Activated T-helper 2 cell treated with anti-CD3 and anti-CD28 coated beads, Interferon-gamma antibody, Interleukin-2, Interleukin-4, amounts not matched to agents 10 μg/mL and 5 μg/mL and 100 μg/mL, durations not matched to agents 14 hours and 24 hours and 36 hours (primary cell): Measurements from ENCODE around the gene KDM4E. TPM values are rescaled to one million over a fixed set of nuclear protein-coding genes. Genes with fewer than 3 reads are reported as not detected.

Source experiments
- DNase-seq: peaks from one replicate; pipeline ENCODE4 v3.0.0; 2021; ENCODE audit warnings: low spot score
- H3K27ac Mint-ChIP-seq: one replicate; pipeline ENCODE4 v1.8.0; 2021; ENCODE audit warnings: mixed read lengths
- H3K27me3 Mint-ChIP-seq: one replicate; pipeline ENCODE4 v1.8.0; 2021; ENCODE audit warnings: low read depth, mixed read lengths
- H3K36me3 Mint-ChIP-seq: one replicate; pipeline ENCODE4 v1.8.0; 2021; ENCODE audit warnings: low read depth, mixed read lengths
- H3K4me1 Mint-ChIP-seq: one replicate; pipeline ENCODE4 v1.8.0; 2021; ENCODE audit warnings: low read depth, mixed read lengths
- H3K4me3 Mint-ChIP-seq: one replicate; pipeline ENCODE4 v1.8.0; 2021; ENCODE audit warnings: low read depth, mild to moderate bottlenecking, moderate library complexity, mixed read lengths
- H3K9me3 Mint-ChIP-seq: one replicate; pipeline ENCODE4 v1.8.0; 2021; ENCODE audit warnings: mixed read lengths
- intact Hi-C: fragments of 100-400 bp; cut with micrococcal nuclease; formaldehyde crosslinking; loops from one replicate; pipeline ENCODE4 v1.15.1; 2023
- total RNA-seq: library from RNA; stranded (reverse); gene quantifications from 2 replicates; pipeline ENCODE4 v1.2.3, GENCODE V29; 2022

Gene KDM4E
- total RNA-seq, 1 donor from 2014 or later, result not detected

- H3K36me3 Mint-ChIP-seq, result no peaks in the 10 kb centered on the region
- intact Hi-C loops, result no loop called here
- H3K27me3 Mint-ChIP-seq, result peaks cover 36% of the 10 kb centered on the region
- H3K4me1 Mint-ChIP-seq, result no peaks in the 10 kb centered on the region
- no peak overlapping the region for H3K27ac Mint-ChIP-seq
- DNase-seq, result no peak
- H3K4me3 Mint-ChIP-seq, result no peak overlapping the region
- H3K9me3 Mint-ChIP-seq, result no peaks in the 10 kb centered on the region
These were observed 33.6 kb downstream of the KDM4E start for GRCh38 chr11:95058621-95059020.

DNA sequence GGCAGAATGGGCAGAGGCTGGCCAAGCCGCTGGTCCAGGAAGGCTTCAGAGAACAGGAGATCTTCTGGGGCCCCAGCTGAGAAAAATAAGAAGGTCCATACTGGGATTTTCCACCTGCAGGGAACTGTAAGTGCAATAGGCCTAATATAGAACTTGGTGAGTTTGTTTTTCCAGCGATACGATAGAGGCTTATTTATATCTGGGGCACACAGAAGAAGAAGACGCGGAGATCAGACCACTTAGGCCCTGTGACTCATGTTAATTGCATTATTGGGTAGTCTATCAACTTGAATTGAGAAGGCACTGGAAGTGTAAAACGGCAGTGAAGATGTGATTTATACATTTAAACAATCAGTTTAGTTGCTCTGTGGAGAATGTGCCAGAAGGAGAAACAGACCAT lies 34.0 kb downstream of the KDM4E start:
- Mint-ChIP-seq H3K4me1 (no peaks in the 10 kb centered on the region), H3K27ac (no peak overlapping the region), H3K9me3 (no peaks in the 10 kb centered on the region), H3K4me3 (no peak overlapping the region), H3K27me3 (peaks cover 40% of the 10 kb centered on the region), H3K36me3 (no peaks in the 10 kb centered on the region)
- intact Hi-C loops, result no loop called here
- no peak for DNase-seq

- intact Hi-C loops, result loop anchor here (5.0 to 10.0 kb wide), 5 partner anchors 279 to 1323 kb away; partner anchors contain the start of genes C11orf54, FUT4 and TAF1D
- peaks cover 10% of the 10 kb centered on the region for H3K36me3 Mint-ChIP-seq
- no peaks in the 10 kb centered on the region for H3K9me3 Mint-ChIP-seq
- H3K27ac Mint-ChIP-seq, result no peak overlapping the region
- H3K4me3 Mint-ChIP-seq, result no peak overlapping the region
- peaks cover 27% of the 10 kb centered on the region for H3K27me3 Mint-ChIP-seq
- DNase-seq, result no peak
- peaks cover 10% of the 10 kb centered on the region for H3K4me1 Mint-ChIP-seq
These were observed 40.3 kb downstream of the KDM4E start for GRCh38 chr11:95065336-95065735.

DNA sequence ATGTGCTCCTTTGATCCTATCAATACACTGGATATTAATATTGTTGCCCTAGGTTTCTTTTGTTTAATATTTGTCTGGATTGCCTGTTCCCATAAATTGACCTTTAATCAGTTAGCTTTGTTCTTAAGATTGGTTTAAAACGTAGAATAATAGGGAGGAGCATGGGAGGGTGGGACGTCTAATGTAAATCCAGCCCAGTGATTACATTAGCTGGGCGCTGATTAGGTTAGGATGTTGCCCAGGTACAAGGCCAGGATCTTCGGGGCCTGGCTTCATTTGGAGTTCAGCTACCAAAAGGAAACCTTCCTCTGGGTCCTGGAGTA lies 41.6 kb downstream of the KDM4E start, which contains the start of gene SRSF8:
SRSF8 (plus strand) TSS at position 204 of the 323 bp plus-strand sequence. CDS start 308 bp downstream, outside the sequence.
- Mint-ChIP-seq H3K36me3 (peaks cover 16% of the 10 kb centered on the region), H3K4me1 (peaks cover 18% of the 10 kb centered on the region), H3K9me3 (no peaks in the 10 kb centered on the region), H3K27me3 (peaks cover 21% of the 10 kb centered on the region), H3K4me3 (peak within 1 kb of the TSS; percentile 91), H3K27ac (peak within 1 kb of the TSS; percentile 93)
- intact Hi-C loops, result loop anchor here (1.0 to 10.0 kb wide), 6 partner anchors 278 to 1324 kb away; partner anchors contain the start of genes C11orf54, FUT4 and TAF1D
- DNase-seq, result no peak

DNA sequence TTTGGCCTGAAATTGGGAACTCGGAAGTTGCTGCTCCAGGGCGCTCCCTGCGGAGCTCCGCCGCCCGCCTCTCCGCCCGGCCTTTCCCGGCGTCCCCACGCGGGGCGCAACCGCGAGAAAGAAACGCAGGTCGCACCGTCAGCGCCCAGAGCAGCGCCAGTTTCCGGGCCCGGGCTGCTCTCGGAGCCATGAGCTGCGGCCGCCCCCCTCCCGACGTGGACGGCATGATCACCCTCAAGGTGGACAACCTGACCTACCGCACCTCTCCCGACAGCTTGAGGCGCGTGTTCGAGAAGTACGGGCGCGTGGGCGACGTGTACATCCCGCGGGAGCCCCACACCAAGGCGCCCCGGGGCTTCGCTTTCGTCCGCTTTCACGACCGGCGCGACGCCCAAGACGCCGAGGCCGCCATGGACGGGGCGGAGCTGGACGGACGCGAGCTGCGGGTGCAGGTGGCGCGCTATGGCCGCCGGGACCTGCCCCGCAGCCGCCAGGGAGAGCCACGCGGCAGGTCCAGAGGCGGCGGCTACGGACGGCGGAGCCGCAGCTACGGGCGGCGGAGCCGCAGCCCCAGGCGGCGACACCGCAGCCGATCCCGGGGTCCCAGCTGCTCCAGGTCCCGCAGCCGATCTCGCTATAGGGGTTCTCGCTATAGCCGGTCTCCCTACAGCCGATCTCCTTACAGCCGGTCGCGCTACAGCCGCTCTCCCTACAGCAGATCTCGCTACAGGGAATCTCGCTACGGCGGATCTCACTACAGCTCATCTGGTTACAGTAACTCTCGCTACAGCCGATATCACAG lies 42.2 kb downstream of the KDM4E start:
- Mint-ChIP-seq H3K4me3 (peak overlapping the region; percentile 91), H3K36me3 (peaks cover 16% of the 10 kb centered on the region), H3K4me1 (peaks cover 18% of the 10 kb centered on the region), H3K27ac (peak overlapping the region; percentile 93), H3K27me3 (peaks cover 16% of the 10 kb centered on the region), H3K9me3 (no peaks in the 10 kb centered on the region)
- intact Hi-C loops, result loop anchor here (1.0 to 10.0 kb wide), 6 partner anchors 278 to 1325 kb away; partner anchors contain the start of genes C11orf54, FUT4 and TAF1D
- DNase-seq, result peak; percentile 70

GRCh38 chr11:95067841-95068219 lies 42.8 kb downstream of the KDM4E start:
- H3K27ac Mint-ChIP-seq, result peak overlapping the region; percentile 93
- intact Hi-C loops, result loop anchor here (1.0 to 10.0 kb wide), 11 partner anchors 21 to 1326 kb away; partner anchors contain the start of genes C11orf54, CWC15, ENDOD1 and FAM76B
- H3K9me3 Mint-ChIP-seq, result no peaks in the 10 kb centered on the region
- peaks cover 21% of the 10 kb centered on the region for H3K36me3 Mint-ChIP-seq
- H3K27me3 Mint-ChIP-seq, result peaks cover 10% of the 10 kb centered on the region
- no peak for DNase-seq
- peak overlapping the region; percentile 91 for H3K4me3 Mint-ChIP-seq
- H3K4me1 Mint-ChIP-seq, result peaks cover 18% of the 10 kb centered on the region

DNA sequence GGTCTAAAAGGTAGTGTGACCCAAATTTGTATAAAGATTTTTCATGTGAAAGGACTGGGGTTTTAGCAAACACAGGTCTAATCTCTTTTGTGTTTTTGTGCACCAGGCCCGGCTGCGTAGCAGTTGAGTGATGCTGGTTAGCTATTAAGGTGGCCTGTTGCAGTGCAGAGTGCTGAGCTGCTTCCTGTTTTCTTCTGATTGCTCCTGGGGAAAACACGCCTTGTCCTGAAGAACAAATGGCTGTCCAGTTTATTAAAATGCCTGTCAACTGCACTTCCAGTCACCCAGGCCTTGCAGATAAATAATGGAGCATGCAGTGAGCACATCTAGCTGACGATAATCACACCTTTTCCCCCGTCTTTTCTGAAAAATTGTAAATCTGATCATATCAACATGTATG lies 43.5 kb downstream of the KDM4E start:
- peak; percentile 73 for DNase-seq
- Mint-ChIP-seq H3K36me3 (peaks cover 24% of the 10 kb centered on the region), H3K4me1 (peaks cover 20% of the 10 kb centered on the region), H3K4me3 (peak overlapping the region; percentile 91), H3K27me3 (peaks cover 7% of the 10 kb centered on the region), H3K27ac (peak overlapping the region; percentile 93), H3K9me3 (no peaks in the 10 kb centered on the region)
- intact Hi-C loops, result loop anchor here (1.0 to 10.0 kb wide), 10 partner anchors 21 to 1326 kb away; partner anchors contain the start of genes C11orf54, CWC15, ENDOD1 and FAM76B

DNA sequence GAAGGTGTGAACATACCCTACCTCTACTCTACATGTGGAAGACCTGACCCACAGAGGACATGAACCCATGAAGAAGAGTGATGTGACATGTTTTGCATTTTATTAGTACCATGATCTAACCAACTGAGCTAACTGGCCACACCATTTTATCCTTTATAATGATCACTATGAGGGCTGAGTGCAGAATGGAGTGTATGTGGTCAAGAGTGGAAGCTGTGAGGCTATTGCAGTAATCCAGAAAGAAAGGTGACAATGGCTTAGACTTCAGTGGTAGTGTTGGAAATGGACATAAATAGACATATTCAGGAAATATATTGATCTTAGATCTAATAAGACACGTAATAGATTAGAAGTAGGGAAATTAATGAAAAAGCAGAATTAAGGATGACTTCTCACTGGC lies 45.4 kb downstream of the KDM4E start:
- Mint-ChIP-seq H3K4me3 (no peak overlapping the region), H3K9me3 (no peaks in the 10 kb centered on the region), H3K4me1 (peaks cover 20% of the 10 kb centered on the region), H3K36me3 (peaks cover 24% of the 10 kb centered on the region), H3K27me3 (no peaks in the 10 kb centered on the region), H3K27ac (no peak overlapping the region)
- no peak for DNase-seq
- intact Hi-C loops, result no loop called here

- Mint-ChIP-seq H3K27ac (no peak overlapping the region), H3K27me3 (no peaks in the 10 kb centered on the region), H3K4me3 (no peak overlapping the region), H3K4me1 (peaks cover 31% of the 10 kb centered on the region), H3K9me3 (no peaks in the 10 kb centered on the region), H3K36me3 (peaks cover 24% of the 10 kb centered on the region)
- no peak for DNase-seq
- intact Hi-C loops, result no loop called here
These were observed 47.9 kb downstream of the KDM4E start for GRCh38 chr11:95072948-95073347.

DNA sequence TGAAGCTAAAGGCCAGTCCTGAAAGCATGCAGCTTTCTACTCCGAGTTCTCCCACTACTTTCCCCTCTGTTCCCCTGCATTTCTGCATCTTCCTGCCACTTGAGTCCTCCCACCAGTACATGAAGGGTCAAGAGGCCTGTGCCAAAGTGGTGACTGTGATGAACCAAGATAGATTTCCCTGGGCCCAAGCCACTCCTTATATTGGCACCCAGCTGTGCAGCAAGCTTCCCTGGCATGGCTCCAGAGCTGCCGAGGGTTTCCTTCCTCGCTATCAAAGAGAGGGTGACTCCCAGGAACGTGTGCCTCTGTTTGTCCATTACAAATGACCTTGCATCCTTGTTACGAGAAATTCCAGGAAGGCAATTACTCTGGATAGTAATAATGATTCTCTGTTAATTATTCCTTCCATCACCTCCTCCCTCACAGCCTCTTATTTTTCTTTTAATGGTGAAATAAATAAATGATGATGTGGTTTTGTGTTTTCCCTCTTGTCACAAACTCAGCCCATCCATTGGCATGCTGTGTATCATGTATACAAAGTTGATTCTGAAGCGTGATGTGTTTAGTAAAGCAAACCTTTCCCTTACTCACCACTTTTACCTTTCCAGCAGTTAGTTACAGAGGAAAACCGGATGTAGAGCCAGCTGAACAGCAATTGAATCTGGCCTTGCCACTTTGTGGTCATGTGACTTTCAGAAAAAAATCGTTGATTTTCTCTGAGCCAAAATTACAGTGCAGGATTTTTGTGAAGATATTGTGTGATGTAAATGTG lies 49.9 kb downstream of the KDM4E start:
- intact Hi-C loops, result no loop called here
- Mint-ChIP-seq H3K4me1 (peaks cover 33% of the 10 kb centered on the region), H3K9me3 (no peaks in the 10 kb centered on the region), H3K27ac (no peak overlapping the region), H3K27me3 (no peaks in the 10 kb centered on the region), H3K4me3 (no peak overlapping the region), H3K36me3 (peaks cover 15% of the 10 kb centered on the region)
- no peak for DNase-seq

- Mint-ChIP-seq H3K36me3 (peaks cover 8% of the 10 kb centered on the region), H3K4me1 (peaks cover 27% of the 10 kb centered on the region), H3K27me3 (no peaks in the 10 kb centered on the region), H3K27ac (no peak overlapping the region), H3K9me3 (no peaks in the 10 kb centered on the region), H3K4me3 (no peak overlapping the region)
- DNase-seq, result no peak
- intact Hi-C loops, result no loop called here
These were observed 51.4 kb downstream of the KDM4E start for GRCh38 chr11:95076416-95076815.

DNA sequence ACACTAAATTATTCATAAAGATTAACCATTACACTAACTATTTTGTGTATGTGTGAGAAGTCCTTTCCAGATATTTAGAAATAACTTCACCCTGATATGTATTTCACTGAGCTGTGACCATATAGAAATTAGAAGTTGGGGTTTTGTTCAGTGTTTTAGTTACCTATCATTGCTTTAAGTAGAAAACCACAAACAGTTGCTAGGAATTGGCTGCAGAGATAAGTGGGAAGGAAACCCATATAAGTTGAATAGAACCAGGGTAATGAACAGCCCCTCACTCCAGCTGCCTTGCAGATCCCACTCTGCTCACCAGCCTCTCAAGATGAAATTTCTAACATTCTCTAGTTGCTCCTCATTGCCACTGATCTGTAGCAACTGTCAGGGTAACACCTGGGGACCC lies 51.9 kb downstream of the KDM4E start:
- Mint-ChIP-seq H3K4me3 (no peak overlapping the region), H3K36me3 (peaks cover 8% of the 10 kb centered on the region), H3K27ac (no peak overlapping the region), H3K9me3 (no peaks in the 10 kb centered on the region), H3K27me3 (no peaks in the 10 kb centered on the region), H3K4me1 (peaks cover 27% of the 10 kb centered on the region)
- no peak for DNase-seq
- intact Hi-C loops, result no loop called here
